H9 (cell line): ENCODE measurements around the gene THSD1. TPM values are rescaled to one million over a fixed set of nuclear protein-coding genes. Genes with fewer than 3 reads are reported as not detected.

Source experiments
- DNase-seq: peaks from one replicate; pipeline ENCODE4 v3.0.0-alpha.2; 2017
- H2AFZ ChIP-seq: one replicate; pipeline ENCODE4 v1.6.1; 2013; ENCODE audit warnings: mild to moderate bottlenecking, low read length, control low read depth, moderate library complexity
- H2AK5ac ChIP-seq: 2 replicates; pipeline ENCODE4 v1.6.1; 2013; ENCODE audit warnings: low read length, control low read depth, mixed read lengths; ENCODE audit not compliant: insufficient read length
- H2BK120ac ChIP-seq: one replicate; pipeline ENCODE4 v1.6.1; 2013; ENCODE audit warnings: low read depth, mild to moderate bottlenecking, low read length, control low read depth, inconsistent platforms; ENCODE audit not compliant: poor library complexity, severe bottlenecking
- H2BK12ac ChIP-seq: 2 replicates; pipeline ENCODE4 v1.6.1; 2013; ENCODE audit warnings: low read length, control low read depth, mixed read lengths, low read depth; ENCODE audit not compliant: insufficient read length
- H2BK15ac ChIP-seq: 2 replicates; pipeline ENCODE4 v1.6.1; 2013; ENCODE audit warnings: low read depth, low read length, control low read depth
- H2BK20ac ChIP-seq: one replicate; pipeline ENCODE4 v1.6.1; 2013; ENCODE audit warnings: low read depth, mild to moderate bottlenecking, low read length, control low read depth, inconsistent platforms; ENCODE audit not compliant: poor library complexity, severe bottlenecking
- H2BK5ac ChIP-seq: 2 replicates; pipeline ENCODE4 v1.6.1; 2013; ENCODE audit warnings: low read length, control low read depth, mixed read lengths; ENCODE audit not compliant: insufficient read length
- H3K14ac ChIP-seq: 2 replicates; pipeline ENCODE4 v1.6.1; 2013; ENCODE audit warnings: low read length, control low read depth; ENCODE audit not compliant: insufficient read depth
- H3K18ac ChIP-seq: 2 replicates; pipeline ENCODE4 v1.6.1; 2013; ENCODE audit warnings: low read depth, mild to moderate bottlenecking, mixed read lengths, low read length, control low read depth; ENCODE audit not compliant: insufficient read length
- H3K23ac ChIP-seq: 2 replicates; pipeline ENCODE4 v1.6.1; 2013; ENCODE audit warnings: low read length, control low read depth, mixed read lengths, low read depth; ENCODE audit not compliant: insufficient read length
- H3K23me2 ChIP-seq: 2 replicates; pipeline ENCODE4 v1.6.1; 2013; ENCODE audit warnings: low read depth, mild to moderate bottlenecking, mixed read lengths, low read length, control low read depth; ENCODE audit not compliant: insufficient read length, poor library complexity, severe bottlenecking
- H3K27ac ChIP-seq: 2 replicates; pipeline ENCODE4 v1.5.1; 2013; ENCODE audit warnings: low read length, control low read depth, mixed read lengths, low read depth; ENCODE audit not compliant: insufficient read length
- H3K27me3 ChIP-seq: 2 replicates; pipeline ENCODE4 v1.6.1; 2013; ENCODE audit warnings: low read length, control low read depth, inconsistent platforms; ENCODE audit not compliant: insufficient read depth
- H3K4ac ChIP-seq: 2 replicates; pipeline ENCODE4 v1.6.1; 2013; ENCODE audit warnings: low read depth, mild to moderate bottlenecking, control low read depth, inconsistent platforms, low read length, moderate library complexity
- H3K4me1 ChIP-seq: 2 replicates; pipeline ENCODE4 v1.6.1; 2013; ENCODE audit warnings: low read length, control low read depth, inconsistent platforms; ENCODE audit not compliant: insufficient read depth
- H3K4me2 ChIP-seq: 2 replicates; pipeline ENCODE4 v1.6.1; 2013; ENCODE audit warnings: low read length, control low read depth, mixed read lengths; ENCODE audit not compliant: insufficient read length, insufficient read depth
- H3K56ac ChIP-seq: 2 replicates; pipeline ENCODE4 v1.6.1; 2013; ENCODE audit warnings: low read depth, mild to moderate bottlenecking, mixed read lengths, low read length, control low read depth; ENCODE audit not compliant: insufficient read length
- H3K79me1 ChIP-seq: 2 replicates; pipeline ENCODE4 v1.6.1; 2013; ENCODE audit warnings: low read depth, mild to moderate bottlenecking, moderate library complexity, low read length, control low read depth, inconsistent platforms; ENCODE audit not compliant: insufficient read depth, poor library complexity, severe bottlenecking
- H3K79me2 ChIP-seq: 2 replicates; pipeline ENCODE4 v1.6.1; 2013; ENCODE audit warnings: low read length, control low read depth, inconsistent platforms; ENCODE audit not compliant: insufficient read depth
- H3K9ac ChIP-seq: 2 replicates; pipeline ENCODE4 v1.6.1; 2013; ENCODE audit warnings: low read length, control low read depth, mixed read lengths; ENCODE audit not compliant: insufficient read length; ENCODE audit errors: extremely low read depth
- H3K9me3 ChIP-seq: one replicate; pipeline ENCODE4 v1.6.1; 2013; ENCODE audit warnings: low read depth, low read length, inconsistent platforms; ENCODE audit not compliant: control insufficient read depth
- H3T11ph ChIP-seq: one replicate; pipeline ENCODE4 v1.6.1; 2013; ENCODE audit warnings: mild to moderate bottlenecking, low read length, control low read depth, inconsistent platforms
- H4K20me1 ChIP-seq: one replicate; pipeline ENCODE4 v1.6.1; 2013; ENCODE audit not compliant: control insufficient read depth, insufficient read length, insufficient read depth
- H4K5ac ChIP-seq: 2 replicates; pipeline ENCODE4 v1.6.1; 2013; ENCODE audit warnings: low read depth, mild to moderate bottlenecking, mixed read lengths, low read length, control low read depth; ENCODE audit not compliant: insufficient read length
- H4K8ac ChIP-seq: replicated peaks from 2 replicates; pipeline ENCODE4 v1.6.1; 2013; ENCODE audit warnings: low read length, control low read depth, mixed read lengths, low read depth; ENCODE audit not compliant: insufficient read length
- H4K91ac ChIP-seq: 2 replicates; pipeline ENCODE4 v1.6.1; 2013; ENCODE audit warnings: low read depth, mild to moderate bottlenecking, moderate library complexity, mixed read lengths, low read length, control low read depth; ENCODE audit not compliant: insufficient read length
- H3K27ac Mint-ChIP-seq, 3 experiments: 2 replicates in 2 of 3; 3 replicates in 1 of 3; pipeline ENCODE4 v1.8.0; 2020 to 2021; ENCODE audit warnings: mixed read lengths in 3 of 3, mild to moderate bottlenecking in 1 of 3, moderate library complexity in 1 of 3
- H3K27me3 Mint-ChIP-seq: 2 replicates; pipeline ENCODE4 v1.8.0; 2021; ENCODE audit warnings: low read depth, mild to moderate bottlenecking, moderate library complexity, mixed read lengths
- H3K36me3 Mint-ChIP-seq, 3 experiments: 2 replicates in 2 of 3; 3 replicates in 1 of 3; pipeline ENCODE4 v1.8.0; 2020 to 2021; ENCODE audit warnings: low read depth in 3 of 3, mixed read lengths in 3 of 3; ENCODE audit not compliant: insufficient read depth in 1 of 3
- H3K4me1 Mint-ChIP-seq, 2 experiments: 2 replicates each; pipeline ENCODE4 v1.8.0; 2020; ENCODE audit warnings: mixed read lengths in 2 of 2
- H3K4me3 Mint-ChIP-seq, 2 experiments: 2 replicates in 1 of 2; 3 replicates in 1 of 2; pipeline ENCODE4 v1.8.0; 2020 to 2021; ENCODE audit warnings: mild to moderate bottlenecking in 2 of 2, mixed read lengths in 2 of 2, moderate library complexity in 1 of 2
- H3K9me3 Mint-ChIP-seq, 2 experiments: 2 replicates in 1 of 2; 3 replicates in 1 of 2; pipeline ENCODE4 v1.8.0; 2020; ENCODE audit warnings: mild to moderate bottlenecking in 2 of 2, mixed read lengths in 2 of 2, moderate library complexity in 1 of 2
- CTCF ChIP-seq: fragments of 200-600 bp; sonication (generic); conservative IDR thresholded peaks from 3 replicates; pipeline ENCODE4 v1.8.0; 2021; ENCODE audit warnings: antibody characterized with exemption, mild to moderate bottlenecking
- WGBS: extraction: QIAGEN DNeasy Blood & Tissue Kit; methylation state at CpG from one replicate; pipeline ENCODE4 v1.1.7; 2013; ENCODE audit warnings: missing lambda C conversion rate, low lambda C conversion rate, mixed read lengths; ENCODE audit not compliant: insufficient read length; ENCODE audit errors: extremely low coverage; 5-methylcytosine and 5-hydroxymethylcytosine counted together
- total RNA-seq: library from RNA; stranded (reverse); gene quantifications from 2 replicates; pipeline ENCODE4 v1.2.1, GENCODE V29; 2021

THSD1 gene
- total RNA-seq, 1 experiment from 2014 or later = 0.22 TPM

- Histone ChIP-seq H2BK12ac (no peak overlapping the region), H2BK20ac (no peak overlapping the region), H4K8ac (no peak overlapping the region), H4K20me1 (no peaks in the 10 kb centered on the region), H3T11ph (no peak overlapping the region), H4K91ac (no peak overlapping the region), H3K4me1 (no peaks in the 10 kb centered on the region; the same call in 1 of the 2 replicates), H3K18ac (no peak overlapping the region), H2BK120ac (no peak overlapping the region), H2BK15ac (no peak overlapping the region), H3K9ac (no peak overlapping the region), H3K9me3 (no peaks in the 10 kb centered on the region), H2AFZ (no peak overlapping the region), H3K23ac (no peak overlapping the region), H3K27me3 (no peaks in the 10 kb centered on the region), H3K79me1 (no peaks in the 10 kb centered on the region), H2BK5ac (no peak overlapping the region), H3K23me2 (no peaks in the 10 kb centered on the region), H3K27ac (no peak overlapping the region), H3K14ac (no peak overlapping the region), H4K5ac (no peak overlapping the region), H3K56ac (no peak overlapping the region), H3K4me2 (no peak overlapping the region), H3K79me2 (peaks cover 12% of the 10 kb centered on the region; the same call in 1 of the 2 replicates), H3K4ac (no peak overlapping the region), H2AK5ac (no peak overlapping the region)
- WGBS = no CpG with 5 or more reads among the region's 2 CpGs
- H3K27me3 Mint-ChIP-seq = no peaks in the 10 kb centered on the region; the same call in 1 of the 2 replicates
- no peak for DNase-seq
- H3K9me3 Mint-ChIP-seq = no peaks in the 10 kb centered on the region; a peak in 1 of 5 replicates
- H3K4me3 Mint-ChIP-seq = no peak overlapping the region
- H3K4me1 Mint-ChIP-seq = peaks cover 10 to 15% of the 10 kb centered on the region in 2 experiments
- TF ChIP-seq CTCF = no peak
- no peak overlapping the region for H3K27ac Mint-ChIP-seq
- peaks cover 0 to 8% (median 0%) of the 10 kb centered on the region in 3 experiments; a peak in 4 of 7 replicates for H3K36me3 Mint-ChIP-seq
These were observed 41.4 kb upstream of the THSD1 start for GRCh38 chr13:52447354-52447753.
